Thoracic aorta (tissue), 2 donors: ENCODE measurements around the gene TRPC4AP. TPM values are rescaled to one million over a fixed set of nuclear protein-coding genes. Genes with fewer than 3 reads are reported as not detected.

Experiments
- ATAC-seq: fragments of 150-250 bp; one replicate; pipeline ENCODE4 v1.8.0; 2017; ENCODE audit warnings: low read depth; ENCODE audit not compliant: insufficient number of reproducible peaks, low FRiP score
- DNase-seq: peaks from one replicate; pipeline ENCODE4 v3.0.0-alpha.2; 2020; ENCODE audit warnings: low spot score
- H3K27ac ChIP-seq, 2 donors: fragments of 200-600 bp; sonication (generic); 1 replicate in 1 of 2; 2 replicates in 1 of 2; pipeline ENCODE4 v1.5.1; 2016; ENCODE audit warnings: mild to moderate bottlenecking in 2 of 2, moderate library complexity in 2 of 2
- H3K27me3 ChIP-seq: fragments of 200-600 bp; sonication (generic); replicated peaks from 2 replicates; pipeline ENCODE4 v1.6.0; 2016; ENCODE audit warnings: mild to moderate bottlenecking; ENCODE audit not compliant: insufficient read depth
- H3K36me3 ChIP-seq: fragments of 200-600 bp; sonication (generic); one replicate; pipeline ENCODE4 v1.5.1; 2016
- H3K4me1 ChIP-seq, 2 donors: fragments of 200-600 bp; sonication (generic); 1 replicate in 1 of 2; 2 replicates in 1 of 2; pipeline versions ENCODE4 v1.5.1 to v1.6.0; 2016; ENCODE audit warnings: low read depth in 2 of 2, mild to moderate bottlenecking in 1 of 2; ENCODE audit not compliant: control insufficient read depth in 1 of 2
- H3K4me3 ChIP-seq: fragments of 200-600 bp; sonication (generic); 2 replicates; pipeline ENCODE4 v1.5.1; 2016; ENCODE audit warnings: mild to moderate bottlenecking
- H3K9me3 ChIP-seq: fragments of 200-600 bp; sonication (generic); 2 replicates; pipeline ENCODE4 v1.5.1; 2016
- CTCF ChIP-seq: fragments of 200-600 bp; sonication (generic); IDR thresholded peaks from one replicate; pipeline ENCODE4 v1.5.1; 2019; ENCODE audit warnings: antibody characterized with exemption
- total RNA-seq, 2 donors: library from RNA; depleted of rRNA; stranded (reverse); fragments of >200 nt; gene quantifications; one replicate each; pipeline versions ENCODE4 v1.1.0 to v1.2.3, GENCODE V29; 2016

Gene TRPC4AP, protein sequence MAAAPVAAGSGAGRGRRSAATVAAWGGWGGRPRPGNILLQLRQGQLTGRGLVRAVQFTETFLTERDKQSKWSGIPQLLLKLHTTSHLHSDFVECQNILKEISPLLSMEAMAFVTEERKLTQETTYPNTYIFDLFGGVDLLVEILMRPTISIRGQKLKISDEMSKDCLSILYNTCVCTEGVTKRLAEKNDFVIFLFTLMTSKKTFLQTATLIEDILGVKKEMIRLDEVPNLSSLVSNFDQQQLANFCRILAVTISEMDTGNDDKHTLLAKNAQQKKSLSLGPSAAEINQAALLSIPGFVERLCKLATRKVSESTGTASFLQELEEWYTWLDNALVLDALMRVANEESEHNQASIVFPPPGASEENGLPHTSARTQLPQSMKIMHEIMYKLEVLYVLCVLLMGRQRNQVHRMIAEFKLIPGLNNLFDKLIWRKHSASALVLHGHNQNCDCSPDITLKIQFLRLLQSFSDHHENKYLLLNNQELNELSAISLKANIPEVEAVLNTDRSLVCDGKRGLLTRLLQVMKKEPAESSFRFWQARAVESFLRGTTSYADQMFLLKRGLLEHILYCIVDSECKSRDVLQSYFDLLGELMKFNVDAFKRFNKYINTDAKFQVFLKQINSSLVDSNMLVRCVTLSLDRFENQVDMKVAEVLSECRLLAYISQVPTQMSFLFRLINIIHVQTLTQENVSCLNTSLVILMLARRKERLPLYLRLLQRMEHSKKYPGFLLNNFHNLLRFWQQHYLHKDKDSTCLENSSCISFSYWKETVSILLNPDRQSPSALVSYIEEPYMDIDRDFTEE
- 10 to 100 TPM; 65.8 to 73.6 TPM for total RNA-seq

DNA sequence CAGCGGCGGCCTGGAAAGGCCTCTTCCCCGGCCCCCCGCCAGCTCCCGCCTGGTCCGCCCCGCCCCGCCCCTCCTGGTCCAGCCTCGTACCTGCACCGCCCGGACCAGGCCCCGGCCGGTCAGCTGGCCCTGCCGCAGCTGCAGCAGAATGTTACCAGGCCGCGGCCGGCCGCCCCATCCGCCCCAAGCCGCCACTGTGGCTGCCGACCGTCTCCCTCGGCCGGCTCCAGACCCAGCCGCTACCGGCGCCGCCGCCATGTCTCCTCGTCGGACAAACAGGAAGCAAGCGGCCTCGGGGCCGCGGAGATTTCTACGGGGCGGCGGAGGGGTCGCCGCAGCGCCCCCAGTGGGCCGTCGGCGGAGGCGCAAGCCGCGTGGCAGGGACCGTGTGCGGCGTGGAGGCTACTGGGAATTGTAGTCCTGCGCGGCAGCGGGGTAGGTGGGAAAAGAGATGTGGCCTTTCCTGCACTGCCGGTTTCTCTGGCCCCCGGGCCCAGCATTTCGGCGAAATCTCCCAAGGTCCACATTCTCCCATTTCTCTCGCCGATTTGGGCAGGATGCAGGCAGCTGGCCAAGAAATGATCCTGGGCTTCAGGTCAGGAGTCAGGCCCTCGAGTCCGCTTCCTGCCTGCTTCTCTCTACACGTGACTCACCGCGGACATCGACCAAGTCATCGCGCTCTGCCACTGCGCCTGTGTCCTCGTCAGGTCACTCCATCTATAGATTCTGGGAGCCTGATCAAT is at the start of gene TRPC4AP:
Gene TRPC4AP (minus strand): TSS at position 284 of the 743 bp plus-strand sequence. CDS start 26 bp downstream, at position 258.
- peak; percentile 56 for DNase-seq
- H3K4me1 ChIP-seq, result peaks cover 15 to 34% of the 10 kb centered on the region in 2 donors
- peak; percentile 83 for ATAC-seq

DNA sequence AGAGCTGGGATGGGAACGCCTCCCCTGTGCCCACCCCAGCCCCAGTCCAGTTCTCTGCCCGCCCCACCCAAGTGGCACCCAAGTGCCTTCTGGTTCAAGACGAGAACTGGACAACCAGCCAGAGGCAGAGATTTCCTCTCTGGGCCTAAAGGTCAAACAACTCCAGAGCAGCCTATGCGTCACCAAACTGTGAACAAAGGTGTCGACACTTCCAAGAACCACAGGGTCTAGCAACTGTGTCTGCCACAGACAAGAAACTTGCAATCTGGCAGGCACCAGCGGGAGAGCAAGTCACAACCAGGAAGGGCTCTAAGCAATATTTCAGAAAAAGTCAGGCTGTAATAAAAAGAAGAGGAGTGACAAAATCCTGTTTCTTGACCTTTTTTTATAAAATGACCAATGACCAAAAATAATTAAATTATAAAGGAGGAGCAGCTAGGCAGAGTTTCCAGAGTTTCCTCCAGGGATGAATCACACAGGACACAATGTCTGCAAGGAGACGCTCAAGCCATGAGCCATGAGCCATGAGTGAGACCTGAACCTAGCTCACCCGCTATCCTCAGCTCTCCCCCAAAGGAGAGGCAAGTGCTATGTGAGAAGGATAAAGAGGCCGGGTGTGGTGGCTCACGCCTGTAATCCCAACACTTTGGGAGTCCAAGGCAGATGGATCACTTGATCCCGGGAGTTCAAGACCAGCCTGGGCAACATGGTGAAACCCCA is 43.4 kb upstream of the TRPC4AP start:
- H3K27ac ChIP-seq, result peak overlapping the region; percentile 7 to 76

More for the DNA sequence above, at the start of gene TRPC4AP:
- no peaks in the 10 kb centered on the region for H3K27me3 ChIP-seq
- H3K4me3 ChIP-seq, result peak within 1 kb of the TSS; percentile 90
- TF ChIP-seq CTCF, result peak; percentile 98
- peak within 1 kb of the TSS; percentile 89 to 90 for H3K27ac ChIP-seq
- H3K9me3 ChIP-seq, result no peaks in the 10 kb centered on the region
- no peaks in the 10 kb centered on the region for H3K36me3 ChIP-seq

DNA sequence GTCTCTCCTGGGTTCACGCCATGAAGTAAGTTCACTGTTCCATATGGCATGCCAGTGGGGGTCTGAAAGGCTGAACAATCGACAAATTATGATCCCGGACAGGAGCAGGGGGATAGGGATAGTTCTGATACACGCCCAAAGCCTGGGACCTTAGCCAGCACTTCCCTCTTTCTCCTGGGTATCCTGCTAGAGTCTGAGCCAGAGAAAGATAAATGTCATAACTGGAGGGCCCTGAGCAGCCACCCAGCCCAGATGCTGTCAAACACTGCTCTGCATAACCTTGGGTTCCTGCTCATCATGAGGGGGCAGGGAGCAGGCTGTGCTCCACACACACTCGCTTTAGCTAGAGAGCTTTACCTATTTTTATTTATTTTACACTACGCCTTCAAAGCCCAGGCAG is 42.3 kb upstream of the TRPC4AP start:
- no peak for TF ChIP-seq CTCF
- peaks cover 24% of the 10 kb centered on the region for H3K36me3 ChIP-seq
- H3K4me3 ChIP-seq, result peak overlapping the region; percentile 39
- no peak for DNase-seq
- H3K27me3 ChIP-seq, result no peaks in the 10 kb centered on the region
- H3K4me1 ChIP-seq, result peaks cover 14 to 31% of the 10 kb centered on the region in 2 donors
- no peaks in the 10 kb centered on the region for H3K9me3 ChIP-seq
- H3K27ac ChIP-seq, result peak overlapping the region; percentile 76 to 80
- ATAC-seq, result no peak

More for the DNA sequence above, 43.4 kb upstream of the TRPC4AP start:
- DNase-seq (peak; percentile 20), ATAC-seq (peak; percentile 35)
- Histone ChIP-seq H3K36me3 (peaks cover 24% of the 10 kb centered on the region), H3K4me1 (peaks cover 14 to 31% of the 10 kb centered on the region in 2 donors), H3K27me3 (no peaks in the 10 kb centered on the region), H3K4me3 (no peak overlapping the region), H3K9me3 (no peaks in the 10 kb centered on the region)
- no peak for TF ChIP-seq CTCF

- peak; percentile 21 for DNase-seq
- TF ChIP-seq CTCF, result no peak
- H3K27ac ChIP-seq, result peak overlapping the region; percentile 76 to 80
- no peaks in the 10 kb centered on the region for H3K9me3 ChIP-seq
- no peaks in the 10 kb centered on the region for H3K27me3 ChIP-seq
- H3K36me3 ChIP-seq, result peaks cover 24% of the 10 kb centered on the region
- peaks cover 14 to 31% of the 10 kb centered on the region in 2 donors for H3K4me1 ChIP-seq
- ATAC-seq, result peak; percentile 60
- peak overlapping the region; percentile 39 for H3K4me3 ChIP-seq
Observed at GRCh38 chr20:35134472-35134871, 41.9 kb upstream of the TRPC4AP start.
